Activated gamma-delta T cell (primary cell): Measurements from ENCODE around the gene ASPG.

Source experiments
- DNase-seq: peaks from one replicate; lab custom pipeline; 2025; lab: John Stamatoyannopoulos, UW

The ASPG gene

GRCh38 chr14:104105071-104105821, 19.7 kb downstream of the ASPG start:
- DNase-seq: no peak

- no peak for DNase-seq
These were observed 20.4 kb downstream of the ASPG start for GRCh38 chr14:104105822-104106470.

- DNase-seq: no peak
These were observed 21.0 kb downstream of the ASPG start for GRCh38 chr14:104106471-104106991.

GRCh38 chr14:104107101-104107581, 21.6 kb downstream of the ASPG start:
- DNase-seq: no peak

- DNase-seq: no peak
These were observed 22.4 kb downstream of the ASPG start for GRCh38 chr14:104107611-104108569.

GRCh38 chr14:104108570-104109541, 23.4 kb downstream of the ASPG start:
- no peak for DNase-seq

- no peak for DNase-seq
These were observed 24.3 kb downstream of the ASPG start for GRCh38 chr14:104109731-104110361.

- no peak for DNase-seq
These were observed 25.1 kb downstream of the ASPG start for GRCh38 chr14:104110491-104111209.

- no peak for DNase-seq
These were observed 26.0 kb downstream of the ASPG start for GRCh38 chr14:104111301-104112112.

- DNase-seq: no peak
These were observed 26.6 kb downstream of the ASPG start for GRCh38 chr14:104112113-104112505.

- DNase-seq: no peak
These were observed 27.4 kb downstream of the ASPG start for GRCh38 chr14:104112609-104113571.

- DNase-seq: no peak
These were observed 28.3 kb downstream of the ASPG start for GRCh38 chr14:104113631-104114420.

- DNase-seq: no peak
These were observed 29.1 kb downstream of the ASPG start for GRCh38 chr14:104114421-104115130.

- no peak for DNase-seq
These were observed 29.7 kb downstream of the ASPG start for GRCh38 chr14:104115131-104115600.

GRCh38 chr14:104115691-104116287, 30.3 kb downstream of the ASPG start:
- no peak for DNase-seq
